DMS79 (cell line): ENCODE measurements around the gene NDUFA3.
A peak's percentile ranks its signal among the peaks of the same experiment; 100 is the strongest.

Experiments used
- DNase-seq: peaks from one replicate; lab custom pipeline; 2025; lab: John Stamatoyannopoulos, UW

Gene NDUFA3

GRCh38 chr19:54107876-54108490, 5.3 kb downstream of the NDUFA3 start:
- DNase-seq, result no peak

GRCh38 chr19:54108496-54108895, 5.8 kb downstream of the NDUFA3 start:
- DNase-seq, result no peak

- DNase-seq, result no peak
Measured at GRCh38 chr19:54109651-54110050, 7.0 kb downstream of the NDUFA3 start.

GRCh38 chr19:54114340-54115108, 11.9 kb downstream of the NDUFA3 start:
- no peak for DNase-seq

GRCh38 chr19:54115109-54116063, 12.7 kb downstream of the NDUFA3 start, which contains the start of the genes PRPF31 and TFPT:
Gene PRPF31 (plus strand): TSS chr19:54115754. CDS start chr19:54118279, 2,525 bp downstream.
Gene TFPT (minus strand): TSS chr19:54115657. CDS start chr19:54115269, 388 bp downstream.
- DNase-seq, result peak; percentile 94

GRCh38 chr19:54121259-54121658, 18.6 kb downstream of the NDUFA3 start:
- no peak for DNase-seq

GRCh38 chr19:54123682-54124081, 21.0 kb downstream of the NDUFA3 start:
- DNase-seq, result no peak

- no peak for DNase-seq
Measured at GRCh38 chr19:54124393-54124792, 21.7 kb downstream of the NDUFA3 start.

- no peak for DNase-seq
Measured at GRCh38 chr19:54125713-54126112, 23.1 kb downstream of the NDUFA3 start.

GRCh38 chr19:54127688-54128440, 25.2 kb downstream of the NDUFA3 start:
- DNase-seq, result no peak

GRCh38 chr19:54128441-54128725, 25.7 kb downstream of the NDUFA3 start:
- DNase-seq, result no peak

GRCh38 chr19:54128796-54129616, 26.4 kb downstream of the NDUFA3 start:
- DNase-seq, result no peak

- DNase-seq, result no peak
Measured at GRCh38 chr19:54129617-54129996, 27.0 kb downstream of the NDUFA3 start.

GRCh38 chr19:54133312-54133956, 30.8 kb downstream of the NDUFA3 start:
- DNase-seq, result no peak

GRCh38 chr19:54133957-54134590, 31.4 kb downstream of the NDUFA3 start:
- DNase-seq, result no peak

- DNase-seq, result no peak
Measured at GRCh38 chr19:54136086-54136863, 33.6 kb downstream of the NDUFA3 start.

GRCh38 chr19:54136864-54137698, 34.4 kb downstream of the NDUFA3 start:
- DNase-seq, result peak; percentile 100
